ENCODE results near the gene ABCD2. TPM values are rescaled to one million over a fixed set of nuclear protein-coding genes. Genes with fewer than 3 reads are reported as not detected.

ABCD2 gene
- total RNA-seq, 2 donors from 2014 or later: 0.45 to 3.1 TPM

DNA sequence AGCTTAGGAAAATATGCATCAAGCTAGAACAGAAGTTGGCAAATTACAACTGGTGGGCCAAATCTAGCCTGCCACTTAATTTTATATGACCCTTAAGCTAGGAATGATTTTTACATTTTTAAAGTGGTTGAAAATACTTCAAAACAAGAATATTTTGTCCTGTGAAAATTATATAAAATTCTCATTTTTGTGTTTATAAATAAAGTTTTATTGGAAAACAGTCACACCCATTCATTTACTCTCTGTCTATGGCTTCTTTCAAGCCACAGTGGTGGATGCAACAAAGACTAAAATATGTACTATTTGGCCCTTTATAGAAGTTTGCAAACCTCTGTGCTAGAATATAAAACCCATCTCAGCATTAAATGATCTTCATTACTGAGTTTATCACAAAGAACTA, 2.1 kb upstream of the ABCD2 start:
- H3K4me3 Mint-ChIP-seq: peak overlapping the region; percentile 28
- no peaks in the 10 kb centered on the region for H3K36me3 Mint-ChIP-seq
- H3K27ac Mint-ChIP-seq: no peak overlapping the region
- ATAC-seq (no peak), DNase-seq (ENCODE audit: low spot score) (no peak)
- peaks cover 0 to 2% of the 10 kb centered on the region in 2 donors for H3K27me3 Mint-ChIP-seq
- H3K9me3 Mint-ChIP-seq: no peaks in the 10 kb centered on the region
- H3K4me1 Mint-ChIP-seq (ENCODE audit: low read depth in 2 of 2): peaks cover 24 to 25% of the 10 kb centered on the region in 2 donors

DNA sequence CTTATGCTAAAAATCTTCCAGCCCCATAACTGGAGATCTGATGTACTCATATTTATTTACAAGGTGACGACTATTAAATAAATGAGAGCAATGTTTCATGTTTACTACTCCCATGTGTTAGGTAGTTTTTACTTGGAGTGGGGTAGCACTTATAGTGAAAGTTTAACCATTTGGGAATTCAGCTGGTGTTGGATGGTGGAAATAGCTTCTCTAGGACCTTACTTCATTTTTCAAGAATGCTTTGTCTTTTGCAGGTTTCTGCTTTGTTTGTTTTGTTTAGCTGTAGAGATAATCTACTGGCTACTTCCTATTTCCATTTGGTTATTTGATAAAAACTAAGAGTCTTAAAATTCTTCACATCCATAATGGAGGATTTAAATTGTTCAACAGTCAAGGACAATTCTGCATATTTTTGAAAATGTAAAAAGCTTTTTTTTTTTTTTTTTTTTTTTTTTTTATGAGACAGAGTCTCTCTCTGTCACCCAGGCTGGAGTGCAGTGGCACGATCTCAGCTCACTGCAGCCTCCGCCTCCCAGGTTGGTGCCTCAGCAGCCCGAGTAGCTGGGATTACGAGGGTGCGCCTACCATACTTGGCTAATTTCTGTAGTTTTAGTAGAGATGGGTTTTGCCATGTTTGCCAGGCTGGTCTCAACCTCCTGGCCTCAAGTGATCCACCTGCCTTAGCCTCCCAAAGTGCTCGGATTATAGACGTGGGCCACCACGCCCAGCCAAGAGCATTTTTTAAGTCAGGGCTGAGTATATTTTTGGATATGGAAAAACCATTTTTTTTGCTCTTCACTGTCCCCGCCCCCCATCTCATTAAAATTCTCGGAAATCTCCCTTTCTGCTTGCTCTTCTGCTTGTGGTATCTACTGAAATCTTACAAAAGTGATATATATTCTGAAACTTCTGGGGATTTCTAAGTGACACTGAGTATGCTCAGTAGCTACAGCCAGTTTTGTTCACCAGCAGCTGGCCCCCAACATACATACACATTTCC, 1.4 kb upstream of the ABCD2 start:
- Mint-ChIP-seq H3K36me3 (no peaks in the 10 kb centered on the region), H3K4me3 (no peak overlapping the region), H3K4me1 (ENCODE audit: low read depth in 2 of 2) (peaks cover 24 to 25% of the 10 kb centered on the region in 2 donors), H3K27ac (no peak overlapping the region), H3K9me3 (no peaks in the 10 kb centered on the region), H3K27me3 (peaks cover 0 to 2% of the 10 kb centered on the region in 2 donors)
- peak; percentile 26 to 63 for ATAC-seq
- DNase-seq (ENCODE audit: low spot score): no peak

DNA sequence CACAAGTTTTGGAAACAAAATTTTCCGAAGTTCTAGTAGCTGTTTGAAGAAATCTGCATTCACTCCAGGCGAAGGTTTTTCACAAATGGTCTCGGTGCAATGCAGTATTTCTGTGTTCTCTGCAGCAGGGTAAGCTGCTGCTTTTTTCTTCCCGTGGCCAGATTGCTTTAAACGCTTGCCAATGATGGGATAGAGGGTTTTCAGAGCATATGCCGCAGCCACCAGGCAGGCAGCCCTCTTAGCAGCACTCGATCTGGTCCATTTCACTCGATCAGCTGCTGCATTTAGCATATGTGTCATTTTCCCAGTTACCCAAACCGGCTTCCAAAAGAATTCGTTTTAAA, 315 bp downstream of the ABCD2 start:
- peaks cover 24% of the 10 kb centered on the region in 2 donors for H3K4me1 Mint-ChIP-seq (ENCODE audit: low read depth in 2 of 2)
- DNase-seq (ENCODE audit: low spot score) (no peak), ATAC-seq (no peak)
- H3K27ac Mint-ChIP-seq: no peak overlapping the region
- no peaks in the 10 kb centered on the region for H3K36me3 Mint-ChIP-seq
- H3K9me3 Mint-ChIP-seq: no peaks in the 10 kb centered on the region
- H3K27me3 Mint-ChIP-seq: peaks cover 0 to 2% of the 10 kb centered on the region in 2 donors
- no peak overlapping the region for H3K4me3 Mint-ChIP-seq

DNA sequence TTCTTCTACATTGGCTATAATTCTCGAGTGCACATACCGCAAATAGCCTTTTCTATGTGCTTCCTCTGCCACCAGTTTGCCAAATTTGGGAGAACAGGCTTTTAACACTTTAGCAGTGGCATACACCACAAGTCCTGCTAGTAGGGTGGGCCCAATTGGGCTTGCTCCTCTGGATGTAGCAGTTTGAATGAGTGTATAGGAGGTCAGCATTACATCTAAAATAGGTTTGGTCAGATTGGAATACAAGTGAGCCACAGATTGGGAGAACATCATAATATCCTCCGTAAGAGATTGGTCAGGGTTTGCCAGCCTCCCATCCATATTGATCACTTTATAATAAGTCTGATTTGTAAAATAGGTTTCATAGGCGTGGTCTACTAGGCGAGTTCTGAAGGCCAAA, 902 bp downstream of the ABCD2 start:
- DNase-seq (ENCODE audit: low spot score): no peak
- H3K27me3 Mint-ChIP-seq: peaks cover 0 to 2% of the 10 kb centered on the region in 2 donors
- H3K4me3 Mint-ChIP-seq: no peak overlapping the region
- no peak overlapping the region for H3K27ac Mint-ChIP-seq
- H3K4me1 Mint-ChIP-seq (ENCODE audit: low read depth in 2 of 2): peaks cover 24 to 29% of the 10 kb centered on the region in 2 donors
- no peak for ATAC-seq
- H3K9me3 Mint-ChIP-seq: no peaks in the 10 kb centered on the region
- no peaks in the 10 kb centered on the region for H3K36me3 Mint-ChIP-seq

DNA sequence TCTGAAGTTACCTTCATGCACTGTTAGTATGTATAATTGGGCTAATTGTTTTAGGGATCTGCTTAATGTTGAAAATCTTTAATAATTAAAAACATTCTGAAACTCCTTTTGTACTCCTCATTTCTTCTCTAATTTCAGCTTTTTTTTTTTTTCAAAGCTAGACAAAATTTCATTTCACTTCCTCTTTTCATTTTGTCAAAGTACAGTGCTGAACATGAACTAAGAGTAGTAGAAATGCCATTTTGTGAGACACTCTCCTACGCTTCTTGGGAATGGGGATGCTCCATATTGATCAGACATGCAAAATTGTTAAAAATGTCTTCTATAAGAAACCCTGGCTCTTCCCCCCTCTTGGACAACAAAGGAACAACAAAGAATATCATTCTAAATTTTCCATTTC, 1.7 kb downstream of the ABCD2 start:
- peaks cover 0 to 2% of the 10 kb centered on the region in 2 donors for H3K27me3 Mint-ChIP-seq
- ATAC-seq (no peak), DNase-seq (ENCODE audit: low spot score) (no peak)
- no peaks in the 10 kb centered on the region for H3K36me3 Mint-ChIP-seq
- no peak overlapping the region for H3K27ac Mint-ChIP-seq
- H3K4me1 Mint-ChIP-seq (ENCODE audit: low read depth in 2 of 2): peaks cover 24 to 30% of the 10 kb centered on the region in 2 donors
- no peaks in the 10 kb centered on the region for H3K9me3 Mint-ChIP-seq
- no peak overlapping the region for H3K4me3 Mint-ChIP-seq

DNA sequence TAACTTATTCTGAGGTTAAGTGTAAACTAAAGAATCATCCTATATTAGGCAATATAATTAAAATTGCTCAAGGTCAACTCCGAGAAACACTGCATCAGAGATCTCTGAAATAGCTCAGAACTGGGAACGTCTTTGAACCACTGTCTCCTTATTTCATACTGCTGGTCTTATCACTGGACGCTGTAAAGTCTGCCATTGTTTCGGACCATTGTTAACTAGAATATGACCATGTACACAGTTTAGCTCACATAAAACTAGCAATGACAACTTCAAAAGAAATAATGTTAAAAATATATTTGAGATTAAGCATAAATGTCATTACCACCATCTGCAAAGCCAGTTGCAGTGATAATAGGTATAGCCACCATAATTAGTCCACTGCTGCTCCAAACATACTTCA, 2.9 kb downstream of the ABCD2 start:
- ATAC-seq: no peak
- H3K9me3 Mint-ChIP-seq: no peaks in the 10 kb centered on the region

DNA sequence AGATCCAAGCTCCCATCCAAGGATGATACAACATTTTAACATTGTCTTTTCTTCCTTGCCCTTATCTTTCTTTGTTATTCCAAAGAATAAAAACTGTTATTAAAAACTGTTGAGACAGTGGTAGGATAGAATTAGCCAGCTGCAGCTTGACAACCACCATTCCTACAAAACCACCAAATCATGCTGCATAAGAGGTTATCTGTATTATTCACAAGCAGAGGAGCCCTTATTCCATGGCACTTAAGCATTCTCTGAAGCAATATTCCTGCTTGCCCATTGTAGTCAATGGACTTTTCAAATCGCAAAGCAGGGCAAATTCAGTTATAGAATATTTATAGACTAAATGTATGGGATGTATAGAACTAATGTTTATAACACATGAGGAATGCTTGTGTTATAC, 3.4 kb downstream of the ABCD2 start:
- Mint-ChIP-seq H3K27me3 (peaks cover 0 to 2% of the 10 kb centered on the region in 2 donors), H3K4me1 (ENCODE audit: low read depth in 2 of 2) (peaks cover 14 to 18% of the 10 kb centered on the region in 2 donors), H3K36me3 (no peaks in the 10 kb centered on the region), H3K27ac (peak overlapping the region in 1 of 2 donors; percentile 6), H3K4me3 (peak overlapping the region; percentile 64), H3K9me3 (no peaks in the 10 kb centered on the region)
- DNase-seq (ENCODE audit: low spot score) (no peak), ATAC-seq (no peak)

More for the DNA sequence above, 2.9 kb downstream of the ABCD2 start:
- Mint-ChIP-seq H3K4me3 (peak overlapping the region; percentile 64), H3K4me1 (ENCODE audit: low read depth in 2 of 2) (peaks cover 16 to 21% of the 10 kb centered on the region in 2 donors), H3K36me3 (no peaks in the 10 kb centered on the region), H3K27ac (peak overlapping the region in 1 of 2 donors; percentile 6), H3K27me3 (peaks cover 0 to 2% of the 10 kb centered on the region in 2 donors)
- DNase-seq (ENCODE audit: low spot score): no peak

DNA sequence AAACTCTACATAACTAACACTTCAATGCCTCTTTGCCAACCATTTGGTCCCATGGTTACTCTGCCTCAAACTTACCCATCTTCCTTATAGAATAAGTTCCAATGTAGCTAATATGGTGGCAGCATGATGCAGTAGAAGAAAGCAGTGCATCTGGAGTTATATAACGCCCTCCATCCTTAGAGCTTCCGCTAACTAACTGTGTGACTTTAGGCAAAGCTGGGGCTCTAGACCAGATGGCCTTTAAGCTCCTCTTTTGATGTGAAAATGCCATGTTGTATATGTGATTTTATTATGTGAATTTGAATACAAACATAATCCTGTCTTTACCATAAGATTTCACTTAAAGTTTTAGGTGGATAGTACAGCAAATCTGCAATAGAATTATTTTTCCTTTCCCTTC, 6.1 kb downstream of the ABCD2 start:
- no peak for ATAC-seq
- DNase-seq (ENCODE audit: low spot score): no peak
- Mint-ChIP-seq H3K4me1 (ENCODE audit: low read depth in 2 of 2) (peaks cover 3 to 16% of the 10 kb centered on the region in 2 donors), H3K4me3 (peak overlapping the region; percentile 62), H3K36me3 (no peaks in the 10 kb centered on the region), H3K9me3 (no peaks in the 10 kb centered on the region), H3K27ac (no peak overlapping the region), H3K27me3 (peaks cover 0 to 2% of the 10 kb centered on the region in 2 donors)

DNA sequence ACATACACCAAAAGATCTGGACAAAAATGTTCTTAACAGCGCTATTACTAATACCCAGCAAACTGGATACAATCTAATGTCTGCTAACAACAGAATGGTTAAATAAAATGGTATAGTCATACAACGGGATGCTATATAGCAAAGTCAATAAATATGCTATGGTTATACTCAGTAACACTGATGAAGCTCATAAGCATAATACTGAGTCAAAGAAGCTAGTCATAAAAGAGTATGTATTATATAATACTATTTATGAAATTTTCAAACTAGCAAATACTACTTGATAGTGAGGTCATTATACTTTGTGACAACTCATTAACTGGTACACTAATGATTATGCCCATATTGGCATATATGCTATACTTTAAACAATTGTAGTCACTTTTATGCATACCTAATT, 7.4 kb downstream of the ABCD2 start:
- no peaks in the 10 kb centered on the region for H3K36me3 Mint-ChIP-seq
- H3K27ac Mint-ChIP-seq: no peak overlapping the region
- peaks cover 0 to 2% of the 10 kb centered on the region in 2 donors for H3K27me3 Mint-ChIP-seq
- H3K4me3 Mint-ChIP-seq: no peak overlapping the region
- ATAC-seq (no peak), DNase-seq (ENCODE audit: low spot score) (no peak)
- H3K4me1 Mint-ChIP-seq (ENCODE audit: low read depth in 2 of 2): peaks cover 0 to 10% of the 10 kb centered on the region in 2 donors
- H3K9me3 Mint-ChIP-seq: no peaks in the 10 kb centered on the region

DNA sequence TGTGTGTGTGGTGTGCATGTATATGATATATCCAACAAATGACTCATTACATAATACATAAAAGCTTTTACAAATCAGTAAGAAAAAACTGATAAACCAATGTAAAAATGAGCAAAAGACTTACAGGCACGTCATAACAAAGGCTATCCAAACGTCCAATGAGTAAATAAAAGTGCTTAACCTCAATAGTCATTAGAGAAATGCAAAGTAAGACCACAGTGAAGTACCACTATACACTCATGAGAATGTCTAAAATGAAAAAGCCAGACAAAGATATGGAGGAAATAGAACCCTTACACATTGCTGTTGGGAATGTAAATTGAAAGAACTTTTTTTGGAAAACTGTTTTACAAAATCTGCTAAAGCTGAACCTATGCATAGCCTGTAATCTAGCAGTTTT, 7.8 kb downstream of the ABCD2 start:
- ATAC-seq (no peak), DNase-seq (ENCODE audit: low spot score) (no peak)
- no peak overlapping the region for H3K27ac Mint-ChIP-seq
- no peaks in the 10 kb centered on the region for H3K36me3 Mint-ChIP-seq
- H3K27me3 Mint-ChIP-seq: peaks cover 0 to 2% of the 10 kb centered on the region in 2 donors
- no peaks in the 10 kb centered on the region for H3K9me3 Mint-ChIP-seq
- no peak overlapping the region for H3K4me3 Mint-ChIP-seq
- peaks cover 0 to 10% of the 10 kb centered on the region in 2 donors for H3K4me1 Mint-ChIP-seq (ENCODE audit: low read depth in 2 of 2)

DNA sequence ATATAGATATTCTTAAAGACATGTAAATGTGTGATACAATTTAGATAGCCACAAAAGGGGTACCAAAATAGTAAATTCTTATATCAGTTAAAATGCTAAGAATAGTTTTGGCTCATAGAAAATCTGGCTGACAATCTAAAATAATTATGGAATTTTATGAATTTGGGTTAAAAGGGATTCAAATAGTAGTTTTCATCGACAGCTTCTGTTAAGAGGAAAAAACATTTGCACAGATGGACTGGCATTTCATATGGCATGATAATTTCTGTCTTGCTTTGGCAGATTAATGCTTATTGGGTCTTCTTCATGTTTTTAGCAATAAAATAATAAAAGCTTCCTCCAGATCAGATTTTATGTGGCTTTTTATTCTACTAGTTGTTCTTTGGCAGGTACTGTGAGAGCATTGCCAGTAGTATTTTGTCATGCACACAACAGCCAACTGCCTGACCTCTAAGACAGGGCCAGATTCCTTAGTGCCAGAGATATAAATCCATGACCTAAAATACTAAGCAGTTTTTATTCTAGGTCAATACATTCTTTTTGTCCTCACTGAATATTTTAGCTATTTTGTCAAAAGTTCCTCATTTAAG, 9.1 kb downstream of the ABCD2 start:
- Mint-ChIP-seq H3K27ac (peak overlapping the region in 1 of 2 donors; percentile 5), H3K36me3 (no peaks in the 10 kb centered on the region), H3K9me3 (no peaks in the 10 kb centered on the region), H3K4me1 (ENCODE audit: low read depth in 2 of 2) (peaks cover 0 to 10% of the 10 kb centered on the region in 2 donors), H3K27me3 (peaks cover 0 to 2% of the 10 kb centered on the region in 2 donors), H3K4me3 (no peak overlapping the region)
- DNase-seq (ENCODE audit: low spot score) (no peak), ATAC-seq (no peak)

DNA sequence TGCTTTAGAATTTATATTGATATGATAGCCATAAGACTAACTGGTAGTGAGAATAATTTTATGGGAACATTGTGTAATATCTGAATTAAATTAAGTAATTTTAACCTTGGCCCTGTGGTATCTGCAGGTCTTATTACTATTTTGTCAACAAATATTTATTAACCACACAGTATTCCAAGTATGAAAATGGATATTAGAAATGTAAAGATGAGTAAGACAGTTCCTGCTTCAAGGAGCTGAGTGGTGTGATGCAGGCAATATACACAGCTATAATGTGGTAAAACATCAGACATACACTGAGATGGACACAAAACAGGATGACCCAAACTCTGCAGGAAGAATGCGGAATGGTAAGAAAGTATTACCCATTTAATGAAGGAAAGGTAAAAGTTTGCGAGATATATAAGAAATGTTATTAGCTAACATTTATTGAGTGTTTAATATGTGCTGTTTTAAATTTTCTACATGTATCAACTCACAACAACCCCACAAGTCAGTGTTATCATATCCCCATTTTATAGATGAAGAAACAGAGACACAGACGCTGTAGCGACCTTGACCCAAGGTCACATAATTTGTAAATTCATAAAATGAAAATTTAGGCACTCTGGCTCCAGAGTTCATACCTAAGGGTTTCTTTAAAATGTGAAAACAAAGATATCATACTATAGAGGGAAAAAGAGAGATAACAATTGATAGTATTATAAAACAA, 12.7 kb downstream of the ABCD2 start:
- Mint-ChIP-seq H3K36me3 (no peaks in the 10 kb centered on the region), H3K27ac (no peak overlapping the region), H3K4me3 (no peak overlapping the region), H3K9me3 (no peaks in the 10 kb centered on the region), H3K4me1 (ENCODE audit: low read depth in 2 of 2) (no peaks in the 10 kb centered on the region), H3K27me3 (peaks cover 0 to 2% of the 10 kb centered on the region in 2 donors)
- ATAC-seq: no peak
- DNase-seq (ENCODE audit: low spot score): no peak

DNA sequence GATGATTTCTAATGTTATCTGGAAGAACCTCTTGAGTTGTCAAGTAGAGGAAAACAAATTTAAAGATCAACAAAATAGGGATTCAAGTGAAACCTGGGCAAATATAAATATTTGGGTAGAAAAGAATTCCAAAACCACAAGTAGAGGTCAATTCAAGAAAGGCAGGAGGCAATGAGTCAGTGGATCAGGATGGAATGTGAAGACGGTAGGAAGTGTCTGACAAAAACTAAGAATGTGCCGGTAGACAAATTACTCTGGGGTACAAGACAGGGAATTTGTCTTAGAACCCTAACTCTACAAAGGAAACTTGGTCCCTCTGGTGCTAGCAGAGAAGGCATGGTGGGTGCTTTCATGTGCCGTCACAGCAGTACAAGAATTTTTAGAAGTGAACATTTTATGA, 13.6 kb downstream of the ABCD2 start:
- no peaks in the 10 kb centered on the region for H3K36me3 Mint-ChIP-seq

More for the DNA sequence above, 13.6 kb downstream of the ABCD2 start:
- ATAC-seq (no peak), DNase-seq (ENCODE audit: low spot score) (no peak)
- H3K4me3 Mint-ChIP-seq: no peak overlapping the region
- no peaks in the 10 kb centered on the region for H3K9me3 Mint-ChIP-seq
- H3K27ac Mint-ChIP-seq: no peak overlapping the region
- H3K27me3 Mint-ChIP-seq: peaks cover 0 to 2% of the 10 kb centered on the region in 2 donors
- no peaks in the 10 kb centered on the region for H3K4me1 Mint-ChIP-seq (ENCODE audit: low read depth in 2 of 2)

All from natural killer cell treated with Interleukin-12 subunit alpha and Interleukin-12 subunit beta and Interleukin-15 and Interleukin-18, amount 100 ng/mL, for 72 hours (primary cell).